ENCODE data around the gene PRR5.

Gene PRR5

GRCh38 chr22:44689915-44690524 lies 12.0 kb upstream of the PRR5 start:
- FAIRE-seq (no peak), DNase-seq (ENCODE audit: extremely low spot score, insufficient read length, low read depth) (no peak)

- no peak for DNase-seq (ENCODE audit: extremely low spot score, insufficient read length, low read depth)
- no peak for FAIRE-seq
Measured at GRCh38 chr22:44691796-44692661, 10.0 kb upstream of the PRR5 start.

GRCh38 chr22:44692662-44693007 lies 9.4 kb upstream of the PRR5 start:
- DNase-seq (ENCODE audit: extremely low spot score, insufficient read length, low read depth): no peak
- no peak for FAIRE-seq

GRCh38 chr22:44693145-44693544 lies 8.9 kb upstream of the PRR5 start:
- DNase-seq (ENCODE audit: extremely low spot score, insufficient read length, low read depth): no peak
- no peak for FAIRE-seq

- no peak for FAIRE-seq
- no peak for DNase-seq (ENCODE audit: extremely low spot score, insufficient read length, low read depth)
Measured at GRCh38 chr22:44693756-44694155, 8.2 kb upstream of the PRR5 start.

GRCh38 chr22:44697423-44698141 lies 4.4 kb upstream of the PRR5 start:
- DNase-seq (ENCODE audit: extremely low spot score, insufficient read length, low read depth): peak; percentile 59
- FAIRE-seq: peak; percentile 92

- FAIRE-seq: no peak
Measured at GRCh38 chr22:44698531-44699421, 3.2 kb upstream of the PRR5 start.

GRCh38 chr22:44700456-44700855 lies 1.5 kb upstream of the PRR5 start:
- DNase-seq (ENCODE audit: extremely low spot score, insufficient read length, low read depth): no peak
- no peak for FAIRE-seq

More at GRCh38 chr22:44698531-44699421, 3.2 kb upstream of the PRR5 start:
- no peak for DNase-seq (ENCODE audit: extremely low spot score, insufficient read length, low read depth)

- no peak for FAIRE-seq
- DNase-seq (ENCODE audit: extremely low spot score, insufficient read length, low read depth): no peak
Measured at GRCh38 chr22:44701187-44701790, 715 bp upstream of the PRR5 start.

- FAIRE-seq: no peak
- DNase-seq (ENCODE audit: extremely low spot score, insufficient read length, low read depth): no peak
Measured at GRCh38 chr22:44702479-44703198, 635 bp downstream of the PRR5 start.

- DNase-seq (ENCODE audit: extremely low spot score, insufficient read length, low read depth) (no peak), FAIRE-seq (no peak)
Measured at GRCh38 chr22:44703255-44703870, 1.4 kb downstream of the PRR5 start.

GRCh38 chr22:44704159-44705021 lies 2.4 kb downstream of the PRR5 start:
- no peak for FAIRE-seq
- no peak for DNase-seq (ENCODE audit: extremely low spot score, insufficient read length, low read depth)

- FAIRE-seq: no peak
- DNase-seq (ENCODE audit: extremely low spot score, insufficient read length, low read depth): no peak
Measured at GRCh38 chr22:44705022-44705297, 3.0 kb downstream of the PRR5 start.

- no peak for DNase-seq (ENCODE audit: extremely low spot score, insufficient read length, low read depth)
- FAIRE-seq: no peak
Measured at GRCh38 chr22:44706488-44706887, 4.5 kb downstream of the PRR5 start.

- FAIRE-seq (no peak), DNase-seq (ENCODE audit: extremely low spot score, insufficient read length, low read depth) (no peak)
Measured at GRCh38 chr22:44707178-44707577, 5.2 kb downstream of the PRR5 start.

GRCh38 chr22:44707752-44708151 lies 5.7 kb downstream of the PRR5 start:
- DNase-seq (ENCODE audit: extremely low spot score, insufficient read length, low read depth) (no peak), FAIRE-seq (no peak)

GRCh38 chr22:44709881-44710392 lies 7.9 kb downstream of the PRR5 start:
- no peak for FAIRE-seq
- DNase-seq (ENCODE audit: extremely low spot score, insufficient read length, low read depth): no peak

Data from GM18507 (cell line).